ENCODE measurements around the gene MRNIP. TPM values are rescaled to one million over a fixed set of nuclear protein-coding genes. Genes with fewer than 3 reads are reported as not detected.

Gene MRNIP
- total and polyA plus RNA-seq, 4 donors, result 5.4 to 12.0 (median 7.3) TPM

- H3K4me3 ChIP-seq (ENCODE audit: low read depth in 1 of 3, low read length in 3 of 3), result no peak overlapping the region
- peaks cover 3 to 42% (median 32%) of the 10 kb centered on the region in 4 donors for H3K4me1 ChIP-seq (ENCODE audit: control insufficient read depth in 4 of 4, insufficient read depth in 4 of 4, low read length in 3 of 4)
- H3K27me3 ChIP-seq (ENCODE audit: control insufficient read depth in 4 of 4, insufficient read depth in 4 of 4, low read length in 3 of 4), result no peaks in the 10 kb centered on the region
- WGBS, result 62% methylated on average over 8 of the region's 8 CpGs
- H3K9me3 ChIP-seq (ENCODE audit: control insufficient read depth in 4 of 4, low read length in 3 of 4), result no peaks in the 10 kb centered on the region
- TF ChIP-seq ATF3 (IDR thresholded peaks at IDR 0.05), result no peak
- no peak for TF ChIP-seq HNF4G (IDR thresholded peaks at IDR 0.05)
- no peak for TF ChIP-seq RAD21 (IDR thresholded peaks at IDR 0.05)
- TF ChIP-seq GABPA (IDR thresholded peaks at IDR 0.05 in 1 of 2, conservative IDR thresholded peaks at IDR 0.05 in 1 of 2), result no peak
- TF ChIP-seq MAX (IDR thresholded peaks at IDR 0.05), result no peak
- no peak for TF ChIP-seq YY1 (IDR thresholded peaks at IDR 0.05)
- no peak for TF ChIP-seq RXRA (IDR thresholded peaks at IDR 0.05)
- TF ChIP-seq CTCF (IDR thresholded peaks at IDR 0.05; ENCODE audit: low read depth, low read length, missing input control), result no peak
- TF ChIP-seq, protein P1, sequence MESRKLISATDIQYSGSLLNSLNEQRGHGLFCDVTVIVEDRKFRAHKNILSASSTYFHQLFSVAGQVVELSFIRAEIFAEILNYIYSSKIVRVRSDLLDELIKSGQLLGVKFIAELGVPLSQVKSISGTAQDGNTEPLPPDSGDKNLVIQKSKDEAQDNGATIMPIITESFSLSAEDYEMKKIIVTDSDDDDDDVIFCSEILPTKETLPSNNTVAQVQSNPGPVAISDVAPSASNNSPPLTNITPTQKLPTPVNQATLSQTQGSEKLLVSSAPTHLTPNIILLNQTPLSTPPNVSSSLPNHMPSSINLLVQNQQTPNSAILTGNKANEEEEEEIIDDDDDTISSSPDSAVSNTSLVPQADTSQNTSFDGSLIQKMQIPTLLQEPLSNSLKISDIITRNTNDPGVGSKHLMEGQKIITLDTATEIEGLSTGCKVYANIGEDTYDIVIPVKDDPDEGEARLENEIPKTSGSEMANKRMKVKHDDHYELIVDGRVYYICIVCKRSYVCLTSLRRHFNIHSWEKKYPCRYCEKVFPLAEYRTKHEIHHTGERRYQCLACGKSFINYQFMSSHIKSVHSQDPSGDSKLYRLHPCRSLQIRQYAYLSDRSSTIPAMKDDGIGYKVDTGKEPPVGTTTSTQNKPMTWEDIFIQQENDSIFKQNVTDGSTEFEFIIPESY (IDR thresholded peaks at IDR 0.05), result no peak
- TF ChIP-seq EGR1 (IDR thresholded peaks at IDR 0.05; ENCODE audit: low read depth in 2 of 2), result no peak
- TF ChIP-seq REST (IDR thresholded peaks at IDR 0.05), result no peak
- TF ChIP-seq TAF1 (conservative IDR thresholded peaks at IDR 0.05), result no peak
- TF ChIP-seq FOXA2 (IDR thresholded peaks at IDR 0.05), result no peak
- TF ChIP-seq JUND (IDR thresholded peaks at IDR 0.05), result no peak
- TF ChIP-seq SP1 (IDR thresholded peaks at IDR 0.05), result no peak
- TF ChIP-seq NR2F2 (IDR thresholded peaks at IDR 0.05), result no peak
- no peak for TF ChIP-seq FOXA1 (IDR thresholded peaks at IDR 0.05)
- no peak for DNase-seq (ENCODE audit: low spot score)
- H3K36me3 ChIP-seq (ENCODE audit: control insufficient read depth in 4 of 4, insufficient read depth in 3 of 4, low read depth in 1 of 4, low read length in 3 of 4), result peaks cover 26 to 62% (median 55%) of the 10 kb centered on the region in 4 donors
- H3K27ac ChIP-seq (ENCODE audit: low read depth in 1 of 2, low read length in 2 of 2), result no peak overlapping the region
- no peak overlapping the region for H3K9ac ChIP-seq (ENCODE audit: low read depth in 1 of 2, low read length in 2 of 2)
Measured at GRCh38 chr5:179834120-179834519, 24.5 kb downstream of the MRNIP start.

DNA sequence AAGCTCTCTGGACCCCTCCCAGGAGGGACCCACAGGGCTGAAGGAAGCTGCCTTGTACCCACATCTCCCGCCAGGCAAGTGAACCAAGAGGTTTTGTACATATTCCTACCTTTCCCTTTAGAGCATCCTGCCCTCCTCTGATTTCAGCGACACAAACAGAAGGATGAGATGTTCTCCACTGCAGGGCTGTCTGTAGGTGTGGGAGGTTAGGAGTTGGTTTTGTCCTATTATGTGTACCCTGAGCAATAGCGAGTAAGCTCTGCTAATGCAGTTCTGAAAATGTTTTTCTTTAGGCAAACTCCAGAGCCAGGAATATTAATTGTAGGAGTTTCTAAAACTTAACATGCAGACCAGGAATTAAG is 24.9 kb downstream of the MRNIP start:
- Histone ChIP-seq H3K27me3 (ENCODE audit: control insufficient read depth in 4 of 4, insufficient read depth in 4 of 4, low read length in 3 of 4) (no peaks in the 10 kb centered on the region), H3K27ac (ENCODE audit: low read depth in 1 of 2, low read length in 2 of 2) (no peak overlapping the region), H3K36me3 (ENCODE audit: control insufficient read depth in 4 of 4, insufficient read depth in 3 of 4, low read depth in 1 of 4, low read length in 3 of 4) (peaks cover 29 to 66% (median 60%) of the 10 kb centered on the region in 4 donors), H3K4me3 (ENCODE audit: low read depth in 1 of 3, low read length in 3 of 3) (no peak overlapping the region), H3K4me1 (ENCODE audit: control insufficient read depth in 4 of 4, insufficient read depth in 4 of 4, low read length in 3 of 4) (peaks cover 3 to 46% (median 34%) of the 10 kb centered on the region in 4 donors), H3K9me3 (ENCODE audit: control insufficient read depth in 4 of 4, low read length in 3 of 4) (no peaks in the 10 kb centered on the region), H3K9ac (ENCODE audit: low read depth in 1 of 2, low read length in 2 of 2) (no peak overlapping the region)
- 98% methylated on average over 3 of the region's 3 CpGs for WGBS
- TF ChIP-seq, protein P1 (IDR thresholded peaks at IDR 0.05), result no peak
- TF ChIP-seq SP1 (IDR thresholded peaks at IDR 0.05), result no peak
- no peak for TF ChIP-seq FOXA1 (IDR thresholded peaks at IDR 0.05)
- TF ChIP-seq TAF1 (conservative IDR thresholded peaks at IDR 0.05), result no peak
- no peak for TF ChIP-seq YY1 (IDR thresholded peaks at IDR 0.05)
- DNase-seq (ENCODE audit: low spot score), result no peak
